ENCODE data around the gene EXD2. TPM values are rescaled to one million over a fixed set of nuclear protein-coding genes. Genes with fewer than 3 reads are reported as not detected.
"Not testable (repeated sequence)": the region's sequence is repeated elsewhere in the genome, so short reads cannot be mapped to it uniquely, and the experiment has no call there.

Gene EXD2
- total RNA-seq, 1 donor = 2.9 TPM

DNA sequence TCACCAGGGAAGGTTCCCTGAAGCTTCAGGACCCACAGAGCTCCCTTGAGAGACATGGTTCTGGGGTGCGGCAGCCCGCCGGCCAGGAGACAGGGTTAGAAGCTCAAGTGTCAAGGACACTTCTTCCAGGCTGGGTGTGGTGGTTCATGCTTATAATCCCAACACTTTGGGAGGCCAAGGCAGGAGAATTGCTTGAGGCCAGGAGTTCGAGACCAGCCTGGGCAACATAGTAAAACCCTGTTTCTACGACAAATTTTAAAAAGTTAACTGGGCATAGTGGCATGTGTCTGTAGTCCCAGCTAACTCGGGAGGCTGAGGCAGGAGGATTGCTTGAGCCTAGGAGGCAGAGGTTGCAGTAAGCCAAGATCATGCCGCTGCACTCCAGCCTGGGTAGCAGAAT, 99.6 kb downstream of the EXD2 start:
- H3K4me1 ChIP-seq (ENCODE audit: insufficient read depth, low read length); H3K4me3 ChIP-seq (ENCODE audit: low read length); H3K9me3 ChIP-seq (ENCODE audit: low read depth, low read length); H3K27me3 ChIP-seq (ENCODE audit: insufficient read depth, low read length): not testable (repeated sequence)

DNA sequence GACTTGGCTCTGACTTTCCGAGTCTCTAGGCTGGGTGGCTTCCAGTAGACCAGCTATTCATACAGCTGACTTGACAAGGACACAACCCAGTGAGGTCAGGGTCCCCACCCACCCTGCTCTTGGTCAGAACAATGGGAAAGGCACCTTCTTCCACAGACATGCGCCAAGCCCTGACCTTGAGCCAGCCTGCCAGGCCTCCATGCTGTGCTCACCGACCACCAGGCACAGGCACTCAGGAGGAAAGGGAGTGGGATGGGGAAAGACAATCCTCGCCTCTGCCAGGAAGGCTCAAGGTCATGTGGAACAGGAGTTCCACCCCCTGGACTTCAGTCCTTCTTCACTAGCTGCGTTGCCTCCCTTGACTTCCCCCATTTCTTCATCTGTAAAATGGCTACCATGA, 100.1 kb downstream of the EXD2 start:
- Histone ChIP-seq H3K4me1 (ENCODE audit: insufficient read depth, low read length) (no peaks in the 10 kb centered on the region), H3K9me3 (ENCODE audit: low read depth, low read length) (no peaks in the 10 kb centered on the region), H3K27me3 (ENCODE audit: insufficient read depth, low read length) (no peaks in the 10 kb centered on the region), H3K4me3 (ENCODE audit: low read length) (no peak overlapping the region)

DNA sequence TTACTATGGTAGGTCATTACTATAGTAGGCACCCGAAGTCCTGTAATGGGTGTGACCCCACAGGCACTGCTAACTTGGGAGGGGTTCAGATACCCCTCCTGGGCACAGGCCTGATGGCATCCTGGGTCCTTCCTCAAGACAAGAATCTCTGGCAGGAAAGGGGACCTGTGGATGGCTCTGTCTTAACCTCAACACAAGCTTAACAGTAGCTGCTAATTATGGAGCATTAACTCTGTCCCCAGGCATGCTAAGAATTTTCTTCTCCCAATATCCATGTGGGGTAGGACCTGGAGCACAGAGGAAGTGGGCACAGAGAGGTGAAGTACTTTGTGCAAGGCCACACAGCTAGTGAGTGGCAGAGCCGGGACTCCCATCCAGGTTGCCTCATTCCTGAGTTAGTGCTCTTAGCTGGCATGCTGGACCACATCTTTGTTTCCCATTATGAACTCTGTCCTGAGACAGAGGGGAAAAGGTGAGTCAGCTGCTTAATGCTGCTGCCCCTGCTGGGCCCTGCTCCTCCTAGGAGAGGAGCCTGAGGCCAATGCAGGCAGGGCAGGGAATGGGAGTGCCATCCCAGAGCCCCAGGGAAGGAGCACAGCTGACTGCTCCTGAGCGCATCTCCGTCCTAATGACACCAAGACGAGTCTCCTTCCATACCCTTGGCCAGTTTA, 100.7 kb downstream of the EXD2 start:
- Histone ChIP-seq H3K4me3 (ENCODE audit: low read length) (no peak overlapping the region), H3K9me3 (ENCODE audit: low read depth, low read length) (no peaks in the 10 kb centered on the region), H3K4me1 (ENCODE audit: insufficient read depth, low read length) (no peaks in the 10 kb centered on the region), H3K27me3 (ENCODE audit: insufficient read depth, low read length) (no peaks in the 10 kb centered on the region)

Other genes starting within 250 kb of the EXD2 start
- 80.8 TPM for gene ACTN1, start 212.2 kb upstream of the EXD2 start, total RNA-seq
- gene DCAF5, start 38.4 kb upstream of the EXD2 start, total RNA-seq = 42.2 TPM
- gene GALNT16, start 68.7 kb downstream of the EXD2 start, total RNA-seq = not detected
- 61.7 TPM for gene ERH, start 206.8 kb downstream of the EXD2 start, total RNA-seq
- 37.2 TPM for gene SLC39A9, start 207.2 kb downstream of the EXD2 start, total RNA-seq